Nephron progenitor cell (in vitro differentiated cells): ENCODE measurements around the gene ERCC6.

Experiments
- DNase-seq: peaks from one replicate; pipeline ENCODE4 v3.0.0; 2021
- H3K27ac Mint-ChIP-seq: 2 replicates; pipeline ENCODE4 v1.8.0; 2021; ENCODE audit warnings: mild to moderate bottlenecking, moderate library complexity, mixed read lengths
- H3K27me3 Mint-ChIP-seq: 2 replicates; pipeline ENCODE4 v1.8.0; 2021; ENCODE audit warnings: mild to moderate bottlenecking, low read depth, mixed read lengths; ENCODE audit not compliant: poor library complexity
- H3K36me3 Mint-ChIP-seq: 2 replicates; pipeline ENCODE4 v1.8.0; 2021; ENCODE audit warnings: low read depth, mixed read lengths
- H3K4me1 Mint-ChIP-seq: 2 replicates; pipeline ENCODE4 v1.8.0; 2021; ENCODE audit warnings: mixed read lengths
- H3K4me3 Mint-ChIP-seq: 2 replicates; pipeline ENCODE4 v1.8.0; 2021; ENCODE audit warnings: mild to moderate bottlenecking, moderate library complexity, mixed read lengths
- H3K9me3 Mint-ChIP-seq: 2 replicates; pipeline ENCODE4 v1.8.0; 2021; ENCODE audit warnings: mild to moderate bottlenecking, moderate library complexity, mixed read lengths
- CTCF ChIP-seq: fragments of 200-600 bp; sonication (generic); IDR thresholded peaks from 2 replicates; pipeline ENCODE4 v1.5.0; 2021; ENCODE audit warnings: antibody characterized with exemption

ERCC6 gene

GRCh38 chr10:49524496-49524895 lies 14.4 kb downstream of the ERCC6 start:
- DNase-seq = no peak
- Mint-ChIP-seq H3K9me3 (no peaks in the 10 kb centered on the region), H3K27me3 (peaks cover 2% of the 10 kb centered on the region), H3K4me3 (no peak overlapping the region), H3K4me1 (no peaks in the 10 kb centered on the region), H3K36me3 (peaks cover 51% of the 10 kb centered on the region), H3K27ac (no peak overlapping the region)
- TF ChIP-seq CTCF = no peak

DNA sequence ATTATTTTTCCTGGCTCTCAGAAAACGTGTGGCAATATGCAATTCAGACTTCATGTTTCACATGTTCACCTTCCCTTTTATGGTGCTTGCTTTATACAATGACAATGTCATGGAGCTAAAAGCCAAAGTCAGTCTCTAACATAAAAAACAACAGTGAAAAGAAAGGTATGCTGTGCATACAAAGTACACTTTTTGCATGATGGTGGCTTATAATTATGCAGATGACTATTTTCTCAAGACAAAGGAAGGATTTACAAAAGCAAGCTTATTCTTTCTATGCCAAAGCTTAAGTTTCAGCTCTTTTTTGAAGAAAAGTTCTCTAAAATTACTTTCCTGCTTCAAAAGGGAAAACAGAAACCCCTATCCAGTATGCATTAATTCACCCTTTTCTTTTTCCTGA lies 15.6 kb downstream of the ERCC6 start:
- H3K36me3 Mint-ChIP-seq = peaks cover 45% of the 10 kb centered on the region
- no peak for TF ChIP-seq CTCF
- peaks cover 2% of the 10 kb centered on the region for H3K27me3 Mint-ChIP-seq
- DNase-seq = no peak
- no peaks in the 10 kb centered on the region for H3K9me3 Mint-ChIP-seq
- no peaks in the 10 kb centered on the region for H3K4me1 Mint-ChIP-seq
- no peak overlapping the region for H3K4me3 Mint-ChIP-seq
- no peak overlapping the region for H3K27ac Mint-ChIP-seq

DNA sequence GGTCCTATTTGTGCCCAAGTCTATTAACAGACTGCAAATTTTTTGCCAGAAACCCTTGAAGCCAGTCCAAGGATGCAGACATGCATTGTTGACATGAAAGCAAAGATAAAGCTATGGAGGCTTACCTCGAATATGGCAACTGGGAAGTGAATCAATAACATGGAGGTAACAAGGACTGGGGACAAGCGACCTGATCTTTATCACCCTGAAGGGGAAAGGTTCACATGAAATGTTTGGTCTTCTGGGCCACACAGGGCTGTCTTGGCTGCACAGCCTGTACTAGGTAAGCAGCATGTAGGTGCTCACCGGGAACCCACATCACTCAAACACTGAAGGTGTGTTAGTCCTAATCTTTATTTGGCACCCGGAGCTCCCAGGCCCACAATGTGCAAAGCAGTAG lies 17.9 kb downstream of the ERCC6 start:
- Mint-ChIP-seq H3K4me3 (no peak overlapping the region), H3K36me3 (peaks cover 28% of the 10 kb centered on the region), H3K4me1 (no peaks in the 10 kb centered on the region), H3K9me3 (no peaks in the 10 kb centered on the region), H3K27me3 (peaks cover 2% of the 10 kb centered on the region), H3K27ac (no peak overlapping the region)
- DNase-seq = no peak
- TF ChIP-seq CTCF = no peak

GRCh38 chr10:49520122-49520775 lies 18.7 kb downstream of the ERCC6 start:
- TF ChIP-seq CTCF = no peak
- no peaks in the 10 kb centered on the region for H3K9me3 Mint-ChIP-seq
- no peak overlapping the region for H3K4me3 Mint-ChIP-seq
- no peaks in the 10 kb centered on the region for H3K4me1 Mint-ChIP-seq
- peaks cover 2% of the 10 kb centered on the region for H3K27me3 Mint-ChIP-seq
- H3K36me3 Mint-ChIP-seq = peaks cover 22% of the 10 kb centered on the region
- H3K27ac Mint-ChIP-seq = no peak overlapping the region
- no peak for DNase-seq

GRCh38 chr10:49519717-49520116 lies 19.2 kb downstream of the ERCC6 start:
- Mint-ChIP-seq H3K4me3 (no peak overlapping the region), H3K9me3 (no peaks in the 10 kb centered on the region), H3K36me3 (peaks cover 17% of the 10 kb centered on the region), H3K4me1 (no peaks in the 10 kb centered on the region), H3K27ac (no peak overlapping the region), H3K27me3 (peaks cover 2% of the 10 kb centered on the region)
- DNase-seq = no peak
- TF ChIP-seq CTCF = no peak

GRCh38 chr10:49518982-49519578 lies 19.8 kb downstream of the ERCC6 start:
- H3K36me3 Mint-ChIP-seq = peaks cover 11% of the 10 kb centered on the region
- no peak overlapping the region for H3K4me3 Mint-ChIP-seq
- no peaks in the 10 kb centered on the region for H3K4me1 Mint-ChIP-seq
- H3K9me3 Mint-ChIP-seq = no peaks in the 10 kb centered on the region
- H3K27ac Mint-ChIP-seq = no peak overlapping the region
- peak; percentile 40 for DNase-seq
- H3K27me3 Mint-ChIP-seq = no peaks in the 10 kb centered on the region
- peak; percentile 67 for TF ChIP-seq CTCF
